T-helper 2 cell treated with Interferon-gamma antibody and Interleukin-4, amounts not matched to agents 100 ng/mL and 5 ng/mL, for 36 hours (primary cell): ENCODE measurements around the gene ESR1. TPM values are rescaled to one million over a fixed set of nuclear protein-coding genes. Genes with fewer than 3 reads are reported as not detected.
"Not testable (repeated sequence)": the region's sequence is repeated elsewhere in the genome, so short reads cannot be mapped to it uniquely, and the experiment has no call there.

Experiments used
- intact Hi-C: fragments of 100-400 bp; cut with micrococcal nuclease; formaldehyde crosslinking; loops from one replicate; pipeline ENCODE4 v1.15.1; 2023
- total RNA-seq: library from RNA; stranded (reverse); gene quantifications from 2 replicates; pipeline ENCODE4 v1.2.3, GENCODE V29; 2022

The ESR1 gene
- total RNA-seq, 1 donor from 2014 or later = 0.23 TPM

DNA sequence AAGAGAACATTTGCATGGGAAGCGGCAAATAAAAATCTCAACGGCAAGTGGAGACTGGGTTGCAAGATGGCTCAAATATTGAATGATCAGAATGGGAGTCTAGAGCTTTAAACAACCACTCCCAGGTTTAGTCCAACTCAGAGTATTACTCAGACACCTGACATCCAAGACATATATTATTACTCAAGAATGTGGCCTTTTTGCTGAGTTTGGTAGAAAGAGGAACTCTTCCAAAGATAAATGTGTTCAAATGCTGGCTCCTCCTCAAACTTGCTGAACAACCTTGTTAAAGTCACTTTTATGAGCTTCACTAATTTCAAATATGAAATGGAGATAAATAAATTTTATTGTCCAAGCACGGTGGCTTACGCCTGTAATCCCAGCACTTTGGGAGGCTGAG is 77.8 kb downstream of the ESR1 start:
- intact Hi-C loops = no loop called here

DNA sequence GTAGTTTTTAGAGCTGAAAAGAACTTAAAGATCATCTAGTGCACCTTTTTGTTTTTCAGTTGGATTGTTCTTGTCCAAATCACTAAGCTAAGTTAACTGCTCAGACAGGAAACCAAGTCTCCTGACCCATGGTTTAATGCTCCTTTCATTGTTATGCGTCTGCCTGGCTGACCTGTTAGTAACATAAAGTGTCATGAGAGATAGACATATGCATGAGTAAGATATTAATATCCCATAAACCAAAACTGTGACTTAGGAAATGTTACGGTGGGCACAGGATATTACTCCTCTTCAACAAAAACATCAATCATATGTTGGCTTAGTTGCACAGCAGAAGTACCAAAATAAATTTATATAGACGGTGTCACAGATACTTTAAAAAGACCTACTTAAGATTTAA is 84.0 kb downstream of the ESR1 start:
- intact Hi-C loops = no loop called here

DNA sequence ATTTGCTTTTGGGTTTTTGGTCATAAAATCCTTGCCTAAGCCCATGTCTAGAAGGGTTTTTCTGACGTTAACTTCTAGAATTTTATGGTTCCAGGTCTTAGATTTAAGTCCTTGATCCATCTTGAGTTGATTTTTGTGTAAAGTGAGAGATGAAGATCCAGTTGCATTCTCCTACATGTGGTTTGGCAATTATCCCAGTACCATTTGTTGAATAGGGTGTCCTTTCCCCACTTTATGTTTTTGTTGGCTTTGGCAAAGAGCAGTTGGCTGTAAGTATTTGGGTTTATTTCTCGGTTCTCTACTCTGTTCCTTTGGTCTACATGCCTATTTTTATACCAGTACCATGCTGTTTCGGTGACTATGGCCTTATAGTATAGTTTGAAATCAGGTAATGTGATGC is 86.9 kb downstream of the ESR1 start:
- intact Hi-C loops = not testable (repeated sequence)

GRCh38 chr6:151899221-151899620 is 91.7 kb downstream of the ESR1 start:
- intact Hi-C loops = not testable (repeated sequence)

- intact Hi-C loops = not testable (repeated sequence)
Observed at GRCh38 chr6:151899796-151900195, 92.3 kb downstream of the ESR1 start.

DNA sequence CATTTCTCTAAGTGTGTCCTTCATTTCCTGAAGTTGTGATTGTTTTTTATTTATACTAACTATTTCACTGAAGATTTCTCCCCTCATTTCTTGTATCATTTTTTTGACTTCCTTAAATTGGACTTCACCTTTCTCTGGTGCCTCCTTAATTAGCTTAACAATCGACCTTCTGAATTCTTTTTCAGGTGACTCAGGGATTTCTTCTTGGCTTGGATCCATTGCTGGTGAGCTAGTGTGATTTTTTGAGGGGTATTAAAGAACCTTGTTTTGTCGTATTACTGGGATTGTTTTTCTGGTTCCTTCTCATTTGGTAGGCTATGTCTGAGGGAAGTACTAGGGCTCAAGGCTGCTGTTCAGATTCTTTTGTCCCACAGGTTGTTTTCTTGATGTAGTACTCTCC is 92.8 kb downstream of the ESR1 start:
- intact Hi-C loops = no loop called here

- intact Hi-C loops = no loop called here
Observed at GRCh38 chr6:151901009-151901411, 93.5 kb downstream of the ESR1 start.

DNA sequence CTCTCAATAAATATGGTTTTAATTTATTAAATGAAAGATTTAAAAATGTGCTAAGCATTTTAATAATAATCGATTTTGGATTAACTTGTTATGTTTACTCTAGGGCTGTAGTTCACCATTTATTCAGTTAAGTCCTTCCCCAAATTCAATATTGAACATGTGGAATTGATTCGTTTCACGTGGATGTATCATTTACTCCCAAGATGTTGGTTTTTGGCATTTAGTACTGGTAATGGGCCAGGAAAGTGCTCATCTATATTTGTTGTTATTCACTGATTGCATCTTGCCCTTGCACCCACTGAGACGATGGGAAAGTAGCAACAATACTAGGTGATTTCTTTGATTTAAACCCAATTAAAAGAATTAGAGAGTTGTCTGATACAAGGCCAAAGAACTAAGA is 97.1 kb downstream of the ESR1 start:
- intact Hi-C loops = no loop called here

DNA sequence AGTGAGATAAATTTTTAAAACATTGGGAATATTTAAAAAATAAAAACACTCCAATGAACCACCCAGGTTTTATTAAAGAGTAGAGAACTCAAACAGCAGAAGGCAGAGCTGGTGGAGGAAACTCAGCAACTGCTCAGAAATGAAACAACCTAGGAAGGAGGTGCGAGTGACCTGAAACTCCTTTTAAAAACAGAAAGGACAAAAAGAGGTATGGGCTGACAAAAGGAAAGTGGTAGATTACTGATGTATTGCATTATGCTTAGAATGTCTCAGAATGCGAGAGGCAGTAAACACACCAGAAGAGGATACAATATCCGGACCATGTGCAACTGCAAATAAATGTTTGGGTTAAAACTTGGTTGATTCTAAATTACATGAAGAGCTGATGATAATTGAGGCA is 97.6 kb downstream of the ESR1 start:
- intact Hi-C loops = no loop called here

DNA sequence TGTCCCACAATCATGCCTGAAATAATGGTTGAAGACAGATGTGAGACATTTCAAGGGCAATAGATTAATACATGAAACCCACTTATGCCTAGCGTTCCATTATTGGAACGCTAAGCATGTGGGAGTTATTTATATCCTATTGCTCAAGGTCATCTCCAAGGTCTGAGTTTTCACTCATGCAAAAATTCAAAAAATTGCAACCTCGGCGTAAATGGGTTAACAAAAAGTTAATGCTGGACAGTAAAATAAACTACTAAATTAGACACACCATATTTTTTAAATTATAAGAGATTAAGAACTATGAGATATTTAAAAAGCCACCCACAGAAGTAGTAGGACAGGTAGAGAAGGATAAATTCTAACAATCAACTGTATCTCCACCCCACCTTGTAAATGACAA is 98.4 kb downstream of the ESR1 start:
- intact Hi-C loops = no loop called here

GRCh38 chr6:151911401-151911800 is 103.9 kb downstream of the ESR1 start:
- intact Hi-C loops = no loop called here

DNA sequence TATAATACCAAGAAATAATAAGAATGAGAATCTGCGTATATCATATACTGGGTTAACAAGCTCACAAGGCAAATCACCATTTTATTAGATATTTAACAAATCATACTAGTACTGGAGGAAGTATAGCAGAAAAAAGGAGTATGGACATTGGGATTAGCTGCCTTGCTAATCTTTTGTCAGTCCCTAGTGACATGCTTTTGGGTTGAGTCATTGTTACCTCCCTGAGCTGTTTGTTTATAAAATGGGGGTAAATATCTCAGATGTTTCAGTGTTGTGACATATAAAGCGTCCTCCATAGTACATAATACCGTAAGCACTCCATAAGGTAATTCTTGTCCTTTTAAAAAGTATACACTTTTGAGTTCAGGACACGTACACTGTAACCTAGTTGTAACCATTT is 107.0 kb downstream of the ESR1 start:
- intact Hi-C loops = no loop called here

GRCh38 chr6:151916075-151916474 is 108.6 kb downstream of the ESR1 start:
- intact Hi-C loops = no loop called here

- intact Hi-C loops = no loop called here
Observed at GRCh38 chr6:151916680-151917164, 109.2 kb downstream of the ESR1 start.

DNA sequence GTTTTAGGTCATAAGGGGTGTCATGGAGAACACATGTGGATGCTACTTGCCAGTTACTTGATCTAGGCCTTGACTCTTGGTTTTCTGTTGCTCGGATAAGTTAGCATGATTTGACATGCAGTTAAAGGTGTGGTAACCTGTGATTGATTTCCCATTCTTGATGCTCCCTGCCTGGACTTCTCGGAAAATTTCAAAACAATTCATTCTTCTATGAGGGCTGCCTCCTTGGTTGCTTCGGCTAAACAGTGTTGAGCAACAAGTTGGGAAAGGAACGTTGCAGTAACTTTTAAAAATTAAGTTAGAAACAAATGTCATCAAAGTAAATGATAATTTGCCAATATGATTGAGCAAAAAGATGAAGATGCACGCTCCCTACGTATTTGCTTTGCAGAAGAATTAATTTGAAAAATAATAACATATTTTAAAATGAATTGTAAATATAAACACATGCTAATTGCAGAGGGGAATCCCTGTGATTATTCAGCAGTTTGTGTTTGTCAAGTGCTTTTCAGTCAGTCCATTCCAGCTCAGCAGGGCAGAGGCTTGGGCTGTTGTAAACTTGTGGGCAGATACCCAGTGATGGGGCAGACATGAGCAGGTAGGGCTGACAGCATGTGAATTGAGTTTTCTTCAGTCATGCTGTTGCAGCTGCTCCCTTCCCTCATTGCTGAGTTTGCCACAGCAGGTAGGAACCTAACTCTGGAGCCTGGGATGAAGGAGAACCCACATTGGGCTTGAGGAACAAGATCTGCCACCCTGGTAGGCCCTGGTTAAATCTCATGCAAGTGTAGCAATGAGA is 110.2 kb downstream of the ESR1 start:
- intact Hi-C loops = no loop called here

DNA sequence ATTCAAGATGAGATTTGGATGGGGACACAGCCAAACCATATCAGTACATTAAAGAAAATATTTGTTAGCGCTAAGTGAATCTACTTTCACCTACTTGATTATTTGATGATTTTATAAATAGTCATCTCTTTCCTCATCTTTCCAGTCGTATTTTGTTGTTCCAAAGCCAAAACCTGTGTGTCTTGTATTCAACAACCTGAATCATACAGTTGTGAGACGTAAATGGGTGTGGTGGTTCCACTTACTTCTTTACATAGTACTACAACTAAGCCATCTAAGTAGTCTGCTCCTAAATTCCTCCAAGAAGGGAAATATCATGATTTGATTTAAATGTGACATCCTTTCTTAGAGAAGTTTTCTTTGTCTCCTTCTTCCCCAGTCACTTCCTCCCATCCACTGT is 132.8 kb downstream of the ESR1 start:
- intact Hi-C loops = no loop called here

- intact Hi-C loops = no loop called here
Observed at GRCh38 chr6:151948002-151948743, 140.7 kb downstream of the ESR1 start.

- intact Hi-C loops = no loop called here
Observed at GRCh38 chr6:151958332-151958731, 150.8 kb downstream of the ESR1 start.

DNA sequence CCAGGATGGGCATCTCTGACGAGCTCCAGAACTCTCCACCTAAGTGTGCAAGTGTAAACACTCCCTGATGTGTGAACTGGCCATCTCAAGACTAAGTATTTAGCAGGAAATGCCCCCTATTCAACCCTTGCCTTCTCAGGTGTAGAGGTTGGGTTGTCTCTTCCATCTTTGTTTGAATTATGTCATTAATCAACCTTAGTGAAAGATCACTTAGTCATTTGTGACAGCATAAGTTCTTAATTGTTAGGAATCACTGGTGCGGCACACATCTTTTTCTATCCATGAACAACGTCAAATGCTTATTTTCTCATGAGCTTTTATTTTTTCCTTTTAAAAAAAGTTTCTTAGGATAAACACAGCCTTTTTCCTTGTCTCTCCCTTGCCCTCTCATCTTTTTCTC is 151.6 kb downstream of the ESR1 start:
- intact Hi-C loops = no loop called here

GRCh38 chr6:151961809-151962208 is 154.3 kb downstream of the ESR1 start:
- intact Hi-C loops = no loop called here

DNA sequence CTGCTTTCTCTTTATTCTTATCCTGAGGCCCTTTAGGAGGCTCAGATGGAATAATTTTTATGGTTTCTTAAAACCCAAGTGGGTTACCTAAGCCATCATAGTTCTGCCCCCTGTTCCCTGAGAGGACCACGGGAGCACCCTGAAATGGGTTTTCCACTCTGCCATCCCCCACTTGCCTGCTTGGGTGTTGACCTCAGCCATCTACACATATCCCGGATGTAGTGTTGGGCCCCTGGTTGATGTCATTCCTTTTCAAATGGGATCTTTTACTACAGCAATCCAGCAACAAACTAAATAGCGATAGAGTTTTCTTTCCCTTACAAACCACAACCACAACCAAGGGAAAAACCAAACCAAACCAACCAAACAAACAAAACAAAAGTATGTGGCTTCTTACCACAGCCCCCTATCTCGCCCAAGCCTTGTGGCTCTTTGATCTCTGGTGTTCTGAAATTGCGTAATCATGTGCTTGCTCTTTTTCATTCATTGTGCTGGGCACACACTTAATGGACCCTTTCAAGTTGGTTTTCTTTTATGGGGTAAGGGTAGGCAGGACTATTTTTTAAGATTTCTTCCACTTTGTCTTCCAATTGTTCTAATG is 154.9 kb downstream of the ESR1 start:
- intact Hi-C loops = no loop called here

DNA sequence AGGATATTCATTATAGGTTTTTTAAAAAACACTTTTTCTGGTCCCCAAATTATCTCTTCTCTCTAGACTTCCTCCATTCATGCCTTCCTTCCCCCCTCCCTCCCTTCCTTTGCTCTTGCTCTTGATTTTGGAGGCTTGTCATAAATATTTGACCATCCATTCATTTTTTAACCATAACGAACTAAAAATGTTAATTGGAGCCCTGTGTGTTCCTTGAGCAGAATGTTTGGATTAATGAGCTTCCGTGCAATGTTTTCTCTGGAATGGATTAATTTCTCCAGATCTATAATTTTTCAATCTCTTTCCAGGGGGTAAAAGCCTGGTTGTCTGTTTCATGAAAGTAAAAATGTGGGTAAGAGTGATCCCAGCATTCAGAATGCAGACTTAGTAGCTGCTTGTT is 155.5 kb downstream of the ESR1 start:
- intact Hi-C loops = no loop called here
